NAMALWA (cell line): ENCODE measurements around the gene STIMATE.

Experiments used
- DNase-seq: peaks from one replicate; pipeline ENCODE4 v3.0.0-alpha.2; 2015; ENCODE audit warnings: low spot score

The STIMATE gene

DNA sequence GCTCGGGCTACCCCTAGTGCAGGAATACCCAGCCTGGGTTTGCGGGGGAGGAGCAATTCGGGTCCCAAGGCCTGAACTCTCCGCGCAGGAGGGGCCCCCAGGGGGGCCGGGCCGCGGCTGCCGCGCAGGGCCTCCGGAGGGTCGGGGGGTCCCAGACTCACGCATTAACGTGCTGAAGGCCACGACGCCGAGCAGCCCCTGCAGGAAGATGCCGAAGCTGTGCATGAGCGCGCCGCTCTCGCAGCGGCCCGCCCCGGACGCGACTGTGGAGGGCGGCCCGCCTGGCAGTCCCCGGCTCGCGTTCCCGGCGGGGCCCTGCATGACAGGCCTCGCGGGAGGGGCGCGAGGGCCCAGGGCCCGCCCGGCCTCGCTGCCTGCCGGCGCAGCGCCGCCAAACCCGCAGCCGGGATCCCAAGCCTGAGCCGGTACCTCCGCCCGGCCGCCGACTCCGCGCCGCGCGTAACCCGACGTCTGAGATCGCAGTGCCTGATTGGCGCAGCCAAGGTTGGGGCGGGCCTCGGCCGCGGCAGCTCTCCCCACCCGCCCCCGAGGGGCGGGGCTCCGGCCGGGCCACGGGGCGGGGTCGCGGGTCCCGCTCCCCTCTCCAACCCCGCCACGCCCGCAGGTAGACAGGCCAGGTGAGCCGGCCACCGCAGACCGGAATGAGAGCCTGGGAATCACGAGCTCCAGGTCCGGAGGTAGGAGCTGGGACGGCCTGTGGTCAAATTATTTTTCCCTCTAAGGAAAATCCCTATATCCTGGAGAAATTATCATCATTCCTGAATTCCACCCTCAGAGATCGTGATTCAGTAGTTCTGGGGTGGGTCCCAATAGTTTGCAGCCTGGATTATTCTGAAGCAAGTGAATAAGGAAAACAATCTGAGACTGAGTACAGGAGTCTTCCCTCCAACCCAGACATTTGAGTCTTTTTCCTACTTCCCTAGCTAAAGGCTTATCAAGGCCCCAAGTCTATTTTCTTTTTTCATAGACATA lies at the start of gene STIMATE:
Gene STIMATE (minus strand): TSS at position 419 of the 993 bp plus-strand sequence. CDS start 98 bp downstream, at position 321.
- peak; percentile 75 for DNase-seq

GRCh38 chr3:52939600-52939999 lies 42.3 kb upstream of the STIMATE start:
- no peak for DNase-seq

GRCh38 chr3:52934630-52935530 lies 37.5 kb upstream of the STIMATE start:
- DNase-seq = peak; percentile 56

- peak; percentile 13 for DNase-seq
Observed at GRCh38 chr3:52931889-52932288, 34.5 kb upstream of the STIMATE start.

DNA sequence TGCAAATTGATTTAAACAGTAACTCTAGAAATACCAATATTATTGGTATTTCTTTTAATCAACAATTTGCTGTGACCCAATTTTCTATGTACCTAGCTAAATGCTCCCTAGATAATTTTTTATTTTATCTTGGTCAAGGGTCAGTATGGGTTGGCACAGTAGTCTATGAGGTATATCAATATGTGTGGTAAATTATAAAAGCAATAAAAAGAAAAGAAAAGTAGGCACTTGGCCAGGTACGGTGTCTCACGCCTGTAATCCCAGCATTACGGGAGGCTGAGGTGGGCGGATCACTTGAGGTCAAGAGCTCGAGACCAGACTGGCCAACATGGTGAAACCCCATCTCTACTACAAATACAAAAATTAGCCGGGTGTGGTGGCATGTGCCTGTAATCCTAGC lies 34.0 kb upstream of the STIMATE start:
- no peak for DNase-seq

- DNase-seq = peak; percentile 5
Observed at GRCh38 chr3:52930748-52931147, 33.4 kb upstream of the STIMATE start.

DNA sequence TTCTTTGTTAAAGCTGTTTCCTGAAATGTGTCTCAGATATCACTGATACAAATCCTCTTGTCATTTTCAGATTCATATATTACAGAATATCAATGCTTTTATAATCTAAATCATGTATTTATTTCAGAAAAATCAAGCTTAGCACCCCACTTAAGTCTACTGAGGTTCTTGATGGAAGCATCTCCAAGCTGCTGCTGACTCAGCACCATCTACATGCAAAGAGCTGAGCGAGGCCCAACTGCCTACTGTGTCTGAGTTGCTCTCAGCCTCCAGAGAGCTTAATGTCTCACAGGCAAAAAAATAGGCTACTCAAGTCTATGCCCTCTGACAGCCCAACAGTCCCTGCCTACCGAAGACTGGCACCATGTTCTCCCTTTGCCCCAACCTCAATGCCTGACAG lies 29.2 kb upstream of the STIMATE start:
- DNase-seq = no peak

- DNase-seq = no peak
Observed at GRCh38 chr3:52925405-52926313, 28.3 kb upstream of the STIMATE start.

DNA sequence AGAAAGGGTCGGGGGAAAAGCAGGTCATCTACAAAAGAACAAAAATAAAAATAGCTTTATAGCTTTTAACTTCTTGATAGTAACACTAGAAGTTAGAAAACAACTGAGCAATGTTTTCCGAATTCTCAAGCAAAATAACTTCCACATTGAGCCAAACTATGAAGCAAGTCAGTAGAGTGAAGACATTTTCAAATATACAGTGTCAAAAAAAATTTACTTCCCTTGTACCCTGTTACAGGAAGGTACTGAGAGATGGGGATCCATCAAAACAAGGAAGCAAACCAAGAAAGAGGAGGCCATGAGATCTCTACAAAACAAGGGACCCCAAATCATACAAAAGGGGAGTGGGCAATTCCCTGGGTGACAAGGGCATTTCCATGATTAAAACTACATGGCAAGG lies 26.6 kb upstream of the STIMATE start:
- no peak for DNase-seq

DNA sequence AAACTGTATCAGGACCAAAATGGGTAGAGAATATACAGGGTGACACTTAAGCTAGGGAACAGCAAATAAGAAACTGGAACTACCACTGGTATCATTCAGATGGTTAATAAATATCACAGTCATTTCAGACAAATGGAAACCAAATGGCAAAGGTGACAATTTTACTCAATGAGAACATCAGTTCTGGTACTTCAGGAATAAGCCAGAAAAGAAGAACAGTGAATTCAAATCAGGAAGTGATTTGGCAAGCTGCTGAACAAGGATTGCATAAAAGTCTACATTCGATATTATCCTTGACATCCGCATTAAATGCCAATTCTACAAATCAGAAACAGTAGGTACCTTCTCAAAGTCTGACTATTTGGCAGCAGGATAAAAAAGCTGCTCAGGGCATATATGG lies 23.5 kb upstream of the STIMATE start:
- no peak for DNase-seq

DNA sequence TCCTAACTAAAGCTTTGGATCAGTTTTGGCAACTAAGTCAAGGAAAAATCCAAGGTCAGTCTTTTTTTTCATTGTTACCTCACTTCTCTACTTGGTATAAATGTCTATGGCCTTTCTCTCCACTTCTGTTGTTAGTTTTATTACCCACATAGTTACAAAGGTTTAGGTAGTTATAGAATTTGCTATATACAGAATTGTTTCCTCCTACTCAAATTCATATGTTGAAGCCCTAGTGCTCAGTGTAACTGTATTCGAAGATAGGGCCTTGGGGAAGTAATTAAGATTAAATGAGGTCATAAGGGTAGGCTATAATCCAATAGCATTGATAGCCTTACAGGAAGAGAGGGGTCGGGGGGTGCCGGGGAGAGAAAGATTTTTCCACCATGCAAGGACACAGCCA lies 19.7 kb upstream of the STIMATE start:
- DNase-seq = no peak

DNA sequence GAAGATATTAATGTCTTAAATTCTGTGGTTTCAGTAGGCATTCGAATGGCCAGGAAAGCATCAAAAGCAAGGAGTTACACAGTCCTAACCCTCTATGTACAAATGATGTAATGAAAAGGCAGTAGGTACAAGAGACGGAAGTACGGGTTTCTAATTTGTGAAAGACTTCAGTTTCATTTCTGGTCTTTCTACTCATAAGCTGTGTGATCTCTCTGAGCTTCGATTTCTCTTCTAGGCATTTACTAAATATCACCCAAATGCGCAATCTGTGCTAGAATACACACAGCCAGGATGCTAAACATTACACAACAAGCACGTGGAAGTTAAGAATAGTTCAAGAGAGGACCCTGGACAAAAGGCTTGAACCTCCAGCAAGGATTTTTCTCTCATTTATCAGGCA lies 17.9 kb upstream of the STIMATE start:
- DNase-seq = no peak

DNA sequence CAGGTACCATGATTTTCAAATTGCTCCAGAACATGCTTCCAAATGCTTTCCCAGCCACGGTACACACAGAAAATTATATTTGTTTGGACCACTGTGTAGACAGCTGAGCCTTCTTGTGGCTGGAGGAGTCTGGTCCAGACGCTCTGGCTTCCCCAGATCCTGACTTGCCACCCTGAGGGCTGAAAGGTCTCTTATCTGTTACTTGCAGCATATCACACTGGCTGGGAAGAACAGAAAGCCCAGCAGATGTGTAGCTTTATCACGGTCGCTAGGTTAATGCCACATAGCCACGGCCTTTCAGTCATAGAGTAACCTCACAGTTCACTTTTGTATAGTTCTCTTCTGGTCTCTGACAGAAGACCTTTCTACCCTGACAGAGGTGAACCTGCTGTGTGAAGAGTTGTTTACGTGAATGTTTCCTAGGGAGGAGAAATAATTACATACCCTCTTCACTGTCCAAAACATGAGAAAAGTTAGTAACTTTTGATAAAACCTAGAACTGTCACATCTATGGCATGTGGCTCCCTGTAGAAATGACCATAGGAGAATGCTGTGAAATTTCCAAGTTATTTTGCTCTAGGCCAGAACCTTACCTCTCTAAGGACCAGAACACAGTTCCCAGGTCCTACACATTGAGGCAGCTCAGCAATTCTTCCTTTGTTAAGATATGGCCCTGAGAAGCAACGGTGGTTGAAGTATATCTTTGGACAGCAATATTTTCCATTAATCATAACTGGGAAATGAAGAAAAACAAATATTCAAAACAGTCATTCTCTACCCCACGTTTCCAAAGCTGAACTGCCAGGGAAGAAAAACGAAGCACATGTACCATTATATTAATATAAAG lies 15.8 kb upstream of the STIMATE start:
- DNase-seq = no peak

DNA sequence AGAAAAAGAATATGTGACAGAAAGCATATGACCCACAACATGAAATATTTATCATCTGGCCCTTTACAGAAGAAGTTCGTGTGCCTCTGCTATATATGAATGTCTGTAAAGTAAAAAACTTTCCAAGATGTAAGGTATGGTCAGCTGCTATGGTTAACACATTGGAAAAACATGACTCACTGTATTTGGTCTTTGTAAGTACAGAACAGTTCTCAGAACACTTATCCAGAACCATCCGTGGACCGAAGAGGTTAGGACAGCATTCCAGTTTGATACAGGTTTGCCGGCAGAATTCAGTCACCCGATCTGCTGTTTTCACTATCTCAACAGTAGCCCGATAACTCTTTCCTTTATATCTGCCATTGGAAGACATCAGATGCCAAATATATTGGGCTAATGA lies 13.5 kb upstream of the STIMATE start:
- no peak for DNase-seq

GRCh38 chr3:52907497-52907896 lies 10.1 kb upstream of the STIMATE start:
- no peak for DNase-seq

GRCh38 chr3:52904552-52904951 lies 7.2 kb upstream of the STIMATE start:
- DNase-seq = no peak

- no peak for DNase-seq
Observed at GRCh38 chr3:52904000-52904399, 6.7 kb upstream of the STIMATE start.

DNA sequence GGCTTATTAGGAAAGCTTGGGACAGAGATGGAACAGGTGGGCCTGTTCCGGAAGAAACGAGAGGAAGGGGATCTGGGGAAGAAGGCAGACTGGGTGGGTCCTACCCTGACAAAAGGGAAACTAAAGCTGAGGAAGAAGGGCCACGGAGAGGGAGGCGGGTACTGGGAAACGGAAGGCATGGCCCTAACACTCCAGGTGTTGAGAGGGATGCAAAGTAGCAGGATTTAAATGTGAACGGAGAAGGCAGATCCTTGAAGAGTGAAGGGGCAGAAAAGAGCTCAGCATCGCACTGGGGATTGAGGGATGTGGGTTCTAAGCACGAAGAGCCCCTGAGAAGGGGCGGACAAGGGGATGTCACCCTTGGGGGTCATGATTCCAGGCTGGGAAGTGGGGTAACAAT lies 735 bp downstream of the STIMATE start:
- peak; percentile 9 for DNase-seq

- no peak for DNase-seq
Observed at GRCh38 chr3:52896151-52896550, 1.2 kb downstream of the STIMATE start.

DNA sequence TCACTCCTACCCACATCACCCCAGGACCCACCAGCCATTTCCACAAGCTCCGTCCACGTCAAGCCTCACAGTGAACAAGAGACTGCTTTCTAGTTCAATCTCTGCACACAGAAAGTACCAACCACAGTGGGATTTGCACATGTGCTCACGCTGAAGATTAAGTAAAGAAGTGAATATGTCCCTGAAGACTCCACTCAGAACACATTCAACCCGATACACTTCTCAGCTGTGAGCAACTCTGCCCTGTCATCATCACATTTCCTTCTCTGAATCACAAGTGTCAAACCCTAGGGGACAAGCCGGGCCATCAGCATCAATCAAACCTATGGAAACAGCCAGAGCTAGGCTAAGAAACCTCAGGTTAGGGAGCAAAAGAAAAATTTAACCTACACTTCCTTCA lies 1.9 kb downstream of the STIMATE start:
- DNase-seq = no peak

- no peak for DNase-seq
Observed at GRCh38 chr3:52894756-52895155, 2.6 kb downstream of the STIMATE start.
